Measurements from ENCODE around the gene SPAG9. TPM values are rescaled to one million over a fixed set of nuclear protein-coding genes. Genes with fewer than 3 reads are reported as not detected.

SPAG9 gene
- polyA plus RNA-seq, 1 experiment, result 18.7 TPM

GRCh38 chr17:51121620-51122472, 1.2 kb upstream of the SPAG9 start:
- POLR2A ChIA-PET, result interaction anchor here (0.5 kb wide), 1 partner anchor 259 kb away, joined by 3 read pairs; no protein-coding TSS in a partner anchor
- no peaks in the 10 kb centered on the region for H3K27me3 ChIP-seq (ENCODE audit: control insufficient read depth, insufficient read depth, low read length)
- CTCF ChIA-PET, result interaction anchor here (1.2 to 1.5 kb wide), 4 partner anchors 10 to 32 kb away, joined by 3 to 6 read pairs (median 4); partner anchors contain the start of gene NME1
- no peaks in the 10 kb centered on the region for H3K36me3 ChIP-seq (ENCODE audit: control insufficient read depth, insufficient read depth, low read length)
- H3K4me3 ChIP-seq (ENCODE audit: low read depth, low read length), result peak overlapping the region; percentile 50
- TF ChIP-seq CTCF (IDR thresholded peaks at IDR 0.05; ENCODE audit: insufficient read depth, low read depth, low read length), result no peak
- peak; percentile 81 for DNase-seq (ENCODE audit: low read depth)

- Histone ChIP-seq H3K4me3 (ENCODE audit: low read depth, low read length) (peak overlapping the region; percentile 97), H3K27me3 (ENCODE audit: control insufficient read depth, insufficient read depth, low read length) (no peaks in the 10 kb centered on the region), H3K36me3 (ENCODE audit: control insufficient read depth, insufficient read depth, low read length) (no peaks in the 10 kb centered on the region)
- CTCF ChIA-PET, result interaction anchor here (1.4 to 1.5 kb wide), 2 partner anchors 15 to 33 kb away, joined by 5 to 6 read pairs; partner anchors contain the start of gene NME1
- TF ChIP-seq CTCF (IDR thresholded peaks at IDR 0.05; ENCODE audit: insufficient read depth, low read depth, low read length), result no peak
- POLR2A ChIA-PET, result no interaction called here
- no peak for DNase-seq (ENCODE audit: low read depth)
These were observed 320 bp downstream of the SPAG9 start for GRCh38 chr17:51120357-51120738.

GRCh38 chr17:51119415-51120356, 982 bp downstream of the SPAG9 start:
- TF ChIP-seq CTCF (IDR thresholded peaks at IDR 0.05; ENCODE audit: insufficient read depth, low read depth, low read length), result peak; percentile 34
- Histone ChIP-seq H3K4me3 (ENCODE audit: low read depth, low read length) (peak overlapping the region; percentile 97), H3K27me3 (ENCODE audit: control insufficient read depth, insufficient read depth, low read length) (no peaks in the 10 kb centered on the region), H3K36me3 (ENCODE audit: control insufficient read depth, insufficient read depth, low read length) (no peaks in the 10 kb centered on the region)
- CTCF ChIA-PET, result interaction anchor here (0.6 to 1.5 kb wide), 4 partner anchors 9 to 65 kb away, joined by 3 to 6 read pairs (median 4); partner anchors contain the start of gene NME1
- POLR2A ChIA-PET, result no interaction called here
- no peak for DNase-seq (ENCODE audit: low read depth)

GRCh38 chr17:51118330-51119195, 2.1 kb downstream of the SPAG9 start:
- H3K27me3 ChIP-seq (ENCODE audit: control insufficient read depth, insufficient read depth, low read length), result no peaks in the 10 kb centered on the region
- POLR2A ChIA-PET, result interaction anchor here (0.6 kb wide), 1 partner anchor 33 kb away, joined by 3 read pairs; no protein-coding TSS in a partner anchor
- DNase-seq (ENCODE audit: low read depth), result no peak
- H3K4me3 ChIP-seq (ENCODE audit: low read depth, low read length), result no peak overlapping the region
- H3K36me3 ChIP-seq (ENCODE audit: control insufficient read depth, insufficient read depth, low read length), result no peaks in the 10 kb centered on the region
- TF ChIP-seq CTCF (IDR thresholded peaks at IDR 0.05; ENCODE audit: insufficient read depth, low read depth, low read length), result no peak
- CTCF ChIA-PET, result interaction anchor here (0.6 to 0.9 kb wide), 3 partner anchors 8 to 336 kb away, joined by 3 read pairs; no protein-coding TSS in a partner anchor
